ENCODE measurements around the gene GXYLT2.
"Not testable (repeated sequence)": the region's sequence is repeated elsewhere in the genome, so short reads cannot be mapped to it uniquely, and the experiment has no call there.

Gene GXYLT2

GRCh38 chr3:72892081-72892775 is 4.4 kb downstream of the GXYLT2 start:
- DNase-seq (ENCODE audit: low spot score), result peak; percentile 61

GRCh38 chr3:72892870-72893269 is 5.0 kb downstream of the GXYLT2 start:
- no peak for DNase-seq (ENCODE audit: low spot score)

DNA sequence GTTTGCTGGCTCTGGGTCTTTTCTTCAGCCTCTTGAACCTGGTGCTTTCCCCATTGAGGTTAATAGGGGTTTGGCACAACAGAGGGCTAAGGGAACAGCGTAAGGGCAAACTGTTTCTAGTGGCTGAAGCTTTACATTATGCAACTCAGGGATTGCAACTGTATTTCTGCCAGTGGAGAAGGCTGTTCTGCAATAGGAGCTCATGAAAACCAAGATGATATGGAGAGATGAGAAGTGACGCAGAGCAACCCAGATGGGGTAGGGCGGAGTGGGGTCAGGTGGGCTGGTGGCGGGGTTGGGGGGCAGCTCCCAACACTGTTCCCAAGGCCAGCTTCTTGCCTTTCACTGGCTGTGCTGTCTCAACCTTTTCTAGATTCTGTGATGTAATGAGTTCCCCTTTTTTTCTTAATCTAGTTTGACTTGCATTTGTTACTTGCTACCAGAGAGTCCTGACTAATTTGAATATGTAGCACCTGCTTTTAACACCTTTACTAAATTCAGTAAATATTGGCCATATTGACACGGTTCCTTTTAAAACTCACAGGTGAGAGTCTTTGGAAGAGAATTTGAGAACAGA is 7.2 kb downstream of the GXYLT2 start:
- DNase-seq (ENCODE audit: low spot score), result no peak

DNA sequence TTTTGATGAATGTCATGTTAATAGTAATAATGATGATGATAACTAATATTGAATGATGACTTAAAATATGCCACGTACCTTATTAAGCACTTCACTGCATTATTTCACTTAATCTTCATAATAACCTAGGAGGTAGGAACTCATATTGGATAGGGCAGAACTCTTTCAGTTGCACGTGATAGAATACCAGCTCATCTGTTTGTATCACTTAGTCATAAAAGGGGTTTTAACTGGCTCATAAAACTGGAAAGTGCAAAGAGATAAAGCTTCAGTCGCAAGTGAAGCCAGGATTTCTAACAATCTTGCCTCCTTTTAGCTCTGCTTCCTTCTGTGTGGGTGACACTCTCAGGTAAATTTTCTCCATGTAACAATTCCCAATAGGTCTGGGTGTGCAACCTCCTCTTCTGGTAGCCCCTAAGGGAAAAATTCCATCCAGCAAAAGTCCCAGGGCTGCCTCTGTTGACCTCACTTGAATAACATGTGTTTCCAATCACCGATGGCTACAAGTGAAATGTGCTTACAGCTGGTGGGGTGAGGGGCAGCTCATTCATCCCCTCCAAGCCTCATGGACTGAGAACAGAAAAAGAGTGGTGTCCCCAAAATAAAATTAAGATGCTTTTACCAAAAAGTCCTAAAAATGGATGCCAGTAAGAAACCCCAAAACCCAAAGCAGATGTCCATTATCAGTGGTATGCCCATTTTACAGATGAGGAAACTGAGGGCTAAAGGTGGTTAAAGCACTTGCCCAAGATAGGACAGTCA is 9.3 kb downstream of the GXYLT2 start:
- DNase-seq (ENCODE audit: low spot score), result no peak

GRCh38 chr3:72897758-72898007 is 9.8 kb downstream of the GXYLT2 start:
- DNase-seq (ENCODE audit: low spot score), result no peak

- DNase-seq (ENCODE audit: low spot score), result no peak
Measured at GRCh38 chr3:72899349-72899765, 11.5 kb downstream of the GXYLT2 start.

GRCh38 chr3:72900048-72900447 is 12.2 kb downstream of the GXYLT2 start:
- no peak for DNase-seq (ENCODE audit: low spot score)

DNA sequence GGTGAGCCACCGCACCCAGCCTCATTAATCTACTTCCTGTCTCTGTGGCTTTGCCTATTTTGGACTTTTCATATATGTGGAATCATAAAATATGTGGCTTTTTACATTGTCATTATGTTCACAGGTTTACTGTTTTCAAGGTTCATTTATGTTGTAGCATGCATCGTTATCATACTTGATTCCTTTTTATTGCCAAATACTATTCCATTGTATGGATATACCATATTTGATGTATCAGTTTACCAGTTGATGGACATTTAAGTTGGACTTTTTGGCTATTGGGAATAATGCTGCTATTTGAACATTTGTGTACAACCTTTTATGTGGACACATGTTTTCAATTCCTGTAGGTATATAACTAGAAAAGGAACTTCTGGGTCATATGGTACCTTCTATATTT is 14.0 kb downstream of the GXYLT2 start:
- DNase-seq (ENCODE audit: low spot score), result no peak

- peak; percentile 68 for DNase-seq (ENCODE audit: low spot score)
Measured at GRCh38 chr3:72903004-72903403, 15.2 kb downstream of the GXYLT2 start.

GRCh38 chr3:72904163-72904562 is 16.3 kb downstream of the GXYLT2 start:
- DNase-seq (ENCODE audit: low spot score), result no peak

DNA sequence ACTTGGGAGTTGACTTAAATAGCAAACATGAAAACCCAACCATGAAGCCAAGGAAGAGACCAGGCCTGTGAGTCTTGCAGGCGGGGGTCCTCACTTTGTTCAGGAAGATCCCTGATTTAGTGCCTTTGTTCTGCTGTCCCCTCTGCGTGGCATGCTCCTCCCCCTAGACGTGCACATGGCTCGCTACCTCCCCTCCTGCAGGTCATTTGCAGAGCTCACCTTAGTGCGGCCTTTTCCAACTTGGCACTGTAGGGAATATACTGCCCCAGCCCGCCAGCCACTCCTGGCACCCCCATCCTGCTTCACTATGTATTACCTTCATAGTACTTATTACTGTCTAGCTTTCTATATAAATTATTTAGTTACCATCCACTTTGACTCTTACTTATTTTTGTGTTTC is 18.3 kb downstream of the GXYLT2 start:
- DNase-seq (ENCODE audit: low spot score), result no peak

DNA sequence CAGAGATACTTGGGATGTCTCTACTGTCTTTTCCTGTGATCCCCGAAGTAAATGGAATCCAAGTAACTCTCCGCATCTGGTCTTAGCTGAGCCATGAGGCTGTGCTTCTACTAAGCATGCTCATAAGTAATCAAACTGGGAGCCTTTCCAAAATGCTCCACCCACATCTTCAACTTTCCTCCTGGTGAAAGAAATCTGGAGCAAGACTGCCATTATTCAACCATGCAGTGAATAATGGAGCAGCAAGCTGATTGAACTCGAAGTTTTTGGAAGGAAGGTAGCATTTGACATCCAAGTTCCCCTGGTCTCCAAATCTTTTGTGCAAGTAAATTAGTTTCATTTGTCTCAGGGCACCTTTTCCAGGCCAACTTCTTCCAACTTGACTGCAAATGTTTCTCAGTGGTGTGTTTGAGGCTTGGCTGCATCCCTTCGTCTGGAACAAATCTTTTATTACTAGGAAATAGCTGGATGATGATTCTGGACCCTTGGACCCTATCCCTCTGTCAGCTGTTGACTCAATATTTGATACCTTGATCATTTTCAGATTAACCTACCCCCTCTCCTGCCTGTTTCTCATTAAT is 19.4 kb downstream of the GXYLT2 start:
- DNase-seq (ENCODE audit: low spot score), result no peak

DNA sequence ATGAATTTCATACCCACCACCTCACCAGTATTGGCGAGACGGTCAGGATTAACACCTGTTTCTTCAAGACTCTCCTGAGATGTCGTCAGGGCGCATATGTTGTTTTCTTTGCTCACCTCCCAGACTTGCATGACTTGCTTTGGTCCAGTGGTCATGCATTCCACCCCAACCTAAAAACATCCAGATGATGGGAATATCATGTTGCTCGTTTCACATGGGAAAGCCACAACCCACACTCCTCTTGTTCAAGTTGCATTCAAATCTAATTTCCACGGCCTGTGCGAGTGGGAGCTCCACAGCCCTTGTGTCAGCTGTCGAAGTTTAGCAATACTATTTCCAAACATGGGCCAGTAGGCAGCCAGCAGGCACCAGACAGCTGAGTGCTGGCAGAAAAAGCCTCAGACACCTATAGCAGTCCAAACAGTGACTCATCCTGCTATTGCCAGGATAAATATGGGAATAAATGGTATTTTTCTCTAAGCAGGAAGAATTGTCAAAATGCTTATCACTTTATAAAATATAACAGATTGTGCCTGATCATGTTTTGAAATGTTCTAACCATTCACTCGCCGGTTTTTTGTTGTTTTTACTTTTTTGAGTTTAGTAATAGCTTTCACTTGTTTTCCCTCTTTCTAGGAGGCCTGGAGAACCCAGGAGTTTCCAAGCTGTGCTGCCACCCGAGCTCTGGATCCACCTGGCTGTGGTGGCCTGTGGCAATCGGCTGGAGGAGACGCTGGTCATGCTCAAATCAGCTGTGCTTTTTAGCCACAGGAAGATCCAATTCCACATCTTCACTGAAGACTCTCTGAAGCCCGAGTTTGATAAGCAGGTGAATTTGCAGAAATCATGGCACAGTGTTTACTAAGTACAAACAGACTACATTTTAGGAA is 20.1 kb downstream of the GXYLT2 start:
- peak; percentile 47 for DNase-seq (ENCODE audit: low spot score)

DNA sequence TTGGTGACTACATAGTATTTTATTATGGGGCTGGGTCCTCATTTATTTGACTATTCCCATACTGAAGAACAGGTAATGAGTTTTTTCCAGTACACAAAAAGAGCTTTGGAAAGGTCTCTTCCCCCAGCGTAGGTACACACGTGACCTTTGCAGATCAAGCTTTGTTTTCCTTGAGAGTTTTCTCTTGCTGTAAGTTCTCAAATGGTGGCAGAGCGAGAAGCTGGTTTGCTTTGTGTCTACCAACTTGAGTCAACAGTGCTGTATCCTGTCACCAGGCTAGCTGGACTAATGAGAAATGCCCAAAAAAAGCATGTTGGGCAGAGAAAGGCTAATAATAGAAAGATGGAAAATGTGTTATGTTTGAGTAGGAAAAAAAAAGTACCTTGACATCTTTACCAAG is 21.7 kb downstream of the GXYLT2 start:
- no peak for DNase-seq (ENCODE audit: low spot score)

GRCh38 chr3:72912532-72912931 is 24.7 kb downstream of the GXYLT2 start:
- DNase-seq (ENCODE audit: low spot score), result peak; percentile 19

GRCh38 chr3:72914383-72914782 is 26.5 kb downstream of the GXYLT2 start:
- DNase-seq (ENCODE audit: low spot score), result no peak

DNA sequence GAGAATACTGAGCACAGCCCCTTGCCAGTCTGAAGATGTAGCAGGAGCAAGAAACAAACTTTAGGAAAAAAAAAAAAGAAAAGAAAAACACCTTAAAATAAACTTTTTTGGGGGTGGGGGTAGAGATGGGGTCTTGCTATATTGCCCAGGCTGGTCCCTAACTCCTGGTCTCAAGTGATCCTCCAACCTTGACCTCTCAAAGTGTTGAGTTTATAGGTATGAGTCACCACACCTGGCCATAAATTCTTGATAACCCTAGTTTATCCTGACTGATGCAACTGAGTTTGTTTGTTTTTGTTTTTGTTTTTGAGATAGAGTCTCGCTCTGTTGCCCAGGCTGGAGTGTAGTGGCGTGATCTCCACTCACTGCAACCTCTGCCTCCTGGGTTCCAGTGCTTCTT is 28.4 kb downstream of the GXYLT2 start:
- DNase-seq (ENCODE audit: low spot score), result no peak

GRCh38 chr3:72919520-72919919 is 31.7 kb downstream of the GXYLT2 start:
- no peak for DNase-seq (ENCODE audit: low spot score)

- no peak for DNase-seq (ENCODE audit: low spot score)
Measured at GRCh38 chr3:72924055-72924454, 36.2 kb downstream of the GXYLT2 start.

GRCh38 chr3:72928781-72929735 is 41.2 kb downstream of the GXYLT2 start:
- not testable (repeated sequence) for DNase-seq (ENCODE audit: low spot score)

- no peak for DNase-seq (ENCODE audit: low spot score)
Measured at GRCh38 chr3:72930754-72931153, 42.9 kb downstream of the GXYLT2 start.

Measured in kidney tubule cell (primary cell).